Fibroblast of upper back skin (primary cell): ENCODE measurements around the gene SH3TC2.

Experiments used
- DNase-seq: peaks from one replicate; pipeline ENCODE4 v3.0.0-alpha.2; 2013

SH3TC2 gene

DNA sequence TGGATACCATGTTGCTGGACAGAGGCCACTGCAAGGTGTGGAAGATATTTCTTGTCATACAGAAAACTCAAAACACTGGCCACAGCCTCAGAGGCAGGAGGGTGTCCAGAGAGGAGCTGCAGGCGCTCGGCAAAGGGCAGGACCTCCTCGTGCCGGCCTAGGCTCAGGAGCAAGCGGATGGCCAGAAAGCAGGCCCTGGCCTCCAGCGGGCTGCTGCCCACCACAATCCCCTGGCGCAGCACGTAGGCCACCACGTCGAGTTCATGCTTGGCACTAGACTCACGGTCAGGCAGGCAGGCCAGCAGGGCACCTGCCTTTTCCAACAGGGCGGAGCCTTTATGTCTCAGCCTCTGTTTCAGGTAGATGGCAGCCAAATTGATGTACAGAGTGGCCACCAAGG lies 35.2 kb downstream of the SH3TC2 start:
- no peak for DNase-seq

DNA sequence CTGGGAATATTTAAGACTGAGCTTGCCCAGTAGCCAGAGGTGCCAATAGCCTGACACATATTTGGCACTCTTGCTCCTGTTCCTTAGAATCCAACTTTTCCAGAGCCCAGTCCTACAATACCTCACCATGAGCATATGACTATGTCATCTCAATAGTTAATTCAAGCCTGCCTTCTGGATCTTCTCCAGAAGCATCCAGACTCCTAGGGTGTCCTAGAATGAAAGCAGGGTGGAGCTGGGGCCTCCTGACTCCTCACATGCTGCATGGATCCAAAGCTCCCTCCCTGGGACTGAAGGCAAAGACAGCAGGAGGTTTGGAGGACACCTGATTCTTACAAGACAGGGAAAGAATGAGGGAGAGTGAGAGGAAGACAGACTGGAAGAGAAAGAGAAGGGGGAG lies 37.9 kb downstream of the SH3TC2 start:
- DNase-seq, result no peak

DNA sequence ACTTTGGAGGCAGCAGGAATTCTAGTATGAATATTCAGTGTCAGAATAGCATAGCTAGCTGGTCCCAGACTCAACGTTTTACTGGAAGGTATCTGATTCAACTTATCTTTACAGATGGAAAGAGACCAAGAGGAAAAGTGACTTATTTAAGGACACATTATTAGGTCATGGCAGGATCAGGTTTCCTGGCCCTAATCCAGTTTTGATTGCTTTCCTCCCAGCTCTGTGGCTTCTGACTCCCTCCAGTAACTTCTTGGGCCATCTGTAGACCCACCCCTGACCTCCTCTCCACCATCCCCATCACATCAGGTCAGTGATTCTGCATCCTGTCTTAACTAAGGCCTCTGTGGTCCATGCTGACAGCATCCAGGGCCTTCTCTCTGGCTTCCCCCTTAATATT lies 38.4 kb downstream of the SH3TC2 start:
- no peak for DNase-seq

DNA sequence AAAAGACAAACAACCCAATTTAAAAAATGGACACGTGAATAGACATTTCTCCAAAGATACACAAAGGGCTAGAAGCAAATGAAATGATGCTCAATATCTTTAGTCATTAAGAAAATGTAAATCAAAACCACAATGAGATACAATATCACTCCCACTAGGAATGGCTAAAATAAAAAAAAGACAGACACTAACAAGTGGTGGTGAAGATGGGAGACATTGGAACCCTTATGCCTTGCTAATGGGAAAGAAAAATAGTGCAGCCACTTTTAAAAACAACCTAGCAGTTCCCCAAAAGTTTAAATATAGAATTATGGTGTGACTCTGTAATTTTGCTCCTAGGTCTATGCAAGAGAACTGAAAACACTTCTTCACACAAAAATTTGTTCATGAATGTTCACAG lies 40.7 kb downstream of the SH3TC2 start:
- no peak for DNase-seq

DNA sequence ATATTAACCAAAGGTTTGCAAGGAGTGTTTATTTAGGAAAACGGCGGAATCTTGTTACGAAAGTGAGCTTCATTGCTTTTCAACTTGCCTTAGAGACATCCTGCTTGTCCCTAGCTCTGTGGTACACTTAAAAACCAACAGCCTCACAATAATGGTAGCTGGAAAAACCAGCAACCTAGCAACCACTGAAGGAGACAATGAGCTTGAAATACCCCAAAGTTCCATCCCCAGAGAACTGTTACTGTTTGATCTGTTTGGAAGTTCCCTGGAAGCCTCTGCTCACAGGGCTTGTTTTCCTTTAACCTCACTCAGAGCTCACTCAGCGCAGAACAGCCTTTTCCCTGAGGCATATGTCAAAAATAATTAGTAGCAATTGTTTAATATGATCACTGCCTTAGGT lies 43.2 kb downstream of the SH3TC2 start:
- DNase-seq, result no peak

DNA sequence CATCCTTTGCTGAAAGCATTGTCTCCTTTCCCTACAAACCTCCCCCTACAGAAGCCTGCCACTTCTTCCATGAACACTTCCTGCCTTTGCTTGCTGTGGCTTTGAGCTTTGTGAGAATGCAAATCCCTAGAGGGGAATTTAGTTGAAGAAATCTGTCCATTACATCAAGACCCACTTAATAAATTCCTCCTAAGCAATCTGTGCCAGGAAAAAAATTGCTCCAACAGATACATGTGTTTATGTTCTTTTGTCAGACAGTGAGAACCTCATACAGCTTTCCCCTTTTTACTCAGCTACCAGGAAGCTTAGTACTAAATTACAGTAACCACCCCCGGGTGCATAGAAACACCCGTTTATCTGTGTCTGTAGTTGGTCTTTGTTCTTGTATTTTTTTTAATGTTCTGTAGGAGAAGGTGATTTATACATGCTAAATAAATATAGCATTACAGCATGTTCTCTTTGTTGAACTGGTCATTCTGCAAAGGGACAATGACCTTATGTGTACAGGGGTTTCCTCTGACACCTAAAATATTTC lies 43.9 kb downstream of the SH3TC2 start:
- peak; percentile 92 for DNase-seq

DNA sequence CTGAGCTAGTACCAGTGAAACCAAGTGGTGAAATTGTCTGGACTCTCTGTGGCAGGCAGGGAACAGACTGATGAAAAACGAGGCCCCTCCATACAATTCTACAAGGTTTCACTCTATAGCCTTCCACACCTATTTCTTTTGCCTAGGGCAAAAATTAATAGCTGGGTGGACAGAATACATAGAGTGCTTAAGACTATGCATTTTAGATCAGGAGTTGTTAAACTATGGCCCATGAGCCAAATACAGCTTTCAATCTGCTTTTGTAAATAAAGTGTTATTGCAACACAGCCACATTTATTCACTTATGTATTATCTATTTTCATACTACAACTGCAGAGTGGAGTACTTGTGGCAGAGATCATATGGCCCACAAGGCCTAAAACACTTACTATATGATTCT lies 45.2 kb downstream of the SH3TC2 start:
- no peak for DNase-seq

DNA sequence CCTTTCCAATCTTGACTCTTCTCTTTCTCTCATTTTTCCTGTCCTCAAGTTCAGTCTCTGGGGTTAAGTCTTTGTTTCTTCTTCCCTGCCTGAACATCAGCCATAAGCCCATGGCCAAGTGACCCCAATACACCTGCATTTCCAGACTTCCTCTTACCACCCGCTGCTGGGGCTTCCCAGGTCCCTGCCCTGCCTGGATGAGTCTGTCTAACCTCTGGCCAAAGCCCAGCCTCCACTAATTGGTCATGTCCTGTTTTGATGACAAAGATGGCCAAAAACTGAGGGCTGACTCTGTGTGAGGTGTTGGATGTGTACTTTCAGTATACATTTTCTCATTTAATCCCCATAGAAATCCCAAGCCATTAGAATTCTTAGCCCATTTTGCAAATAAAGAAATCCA lies 47.3 kb downstream of the SH3TC2 start:
- no peak for DNase-seq

DNA sequence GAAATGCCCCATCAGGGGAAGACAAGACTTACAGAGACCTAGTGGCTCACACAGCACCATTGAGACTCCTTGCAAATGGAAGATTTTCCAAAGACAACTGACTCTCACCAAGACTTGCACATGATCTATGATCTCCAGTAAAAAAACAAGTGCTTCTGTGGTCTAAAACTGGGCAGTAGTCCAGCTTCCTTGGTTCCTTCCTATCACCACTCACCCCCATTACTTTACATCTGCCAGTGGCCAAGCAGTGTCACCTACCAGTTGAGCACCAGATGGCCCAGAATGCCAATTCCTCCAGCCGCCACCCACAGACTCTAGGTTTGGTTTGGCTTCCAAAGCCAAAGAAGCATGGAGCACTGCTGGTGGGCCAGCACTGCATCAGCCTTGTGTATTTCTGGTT lies 47.7 kb downstream of the SH3TC2 start:
- DNase-seq, result peak; percentile 49

DNA sequence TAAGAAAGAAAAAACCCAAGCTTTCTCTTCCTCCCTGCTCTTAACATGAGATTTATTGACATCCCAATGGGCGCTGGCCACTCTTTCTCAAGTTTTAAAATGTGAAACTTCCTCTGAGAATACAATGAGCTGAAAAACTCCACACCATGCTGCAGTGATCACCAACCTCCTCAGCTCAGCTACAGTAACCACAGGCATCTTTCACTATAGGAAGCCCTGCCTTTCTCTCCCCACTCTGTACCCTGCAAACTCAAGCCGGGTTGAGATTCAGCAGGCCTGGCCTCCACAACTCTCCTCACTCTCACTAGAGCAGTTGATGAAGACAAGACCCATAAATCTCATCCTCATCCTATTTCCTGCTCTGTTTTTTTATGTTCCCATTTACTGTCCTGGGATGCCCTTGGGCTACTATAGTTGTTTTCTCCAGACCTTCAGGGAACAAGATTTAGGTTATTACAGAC lies 48.3 kb downstream of the SH3TC2 start:
- DNase-seq, result peak; percentile 26

DNA sequence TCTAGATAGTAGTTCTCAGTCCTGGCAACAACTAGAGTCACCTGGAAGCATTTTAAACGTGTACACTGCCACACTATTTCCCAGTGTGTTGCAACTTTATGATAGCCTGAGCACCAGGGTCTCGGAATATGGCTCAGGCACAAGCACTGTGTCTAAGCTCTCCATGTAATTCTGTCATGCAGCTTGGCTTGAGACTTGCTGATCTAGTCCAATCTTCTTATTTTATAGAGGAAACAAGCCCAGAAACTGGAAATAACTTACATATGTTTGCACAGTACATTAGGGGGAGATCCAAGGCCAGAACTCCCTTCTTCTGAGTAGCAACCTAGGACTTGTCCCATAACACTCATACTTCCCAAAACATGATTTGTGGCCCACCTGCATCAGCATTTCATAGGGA lies 49.1 kb downstream of the SH3TC2 start:
- DNase-seq, result no peak

DNA sequence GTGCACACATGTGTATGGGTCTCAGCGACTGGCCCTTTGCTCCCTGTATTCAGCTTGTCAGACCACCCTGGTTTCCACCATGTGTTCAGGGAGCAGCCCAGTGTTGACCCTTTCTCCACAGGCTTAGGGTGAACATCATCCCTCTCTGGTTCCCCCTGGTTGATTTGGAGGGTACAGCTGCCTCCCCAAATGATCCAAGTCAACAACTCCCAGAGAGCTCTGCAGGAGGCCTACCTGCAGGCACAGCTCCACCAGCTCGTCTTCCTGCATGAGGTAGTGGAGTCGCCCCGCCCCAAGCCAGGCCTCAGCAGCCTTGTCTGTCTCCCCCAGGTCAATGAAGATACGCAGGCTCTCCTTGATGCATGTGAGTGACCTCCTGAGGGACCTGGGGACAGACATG lies 50.5 kb downstream of the SH3TC2 start:
- DNase-seq, result no peak

DNA sequence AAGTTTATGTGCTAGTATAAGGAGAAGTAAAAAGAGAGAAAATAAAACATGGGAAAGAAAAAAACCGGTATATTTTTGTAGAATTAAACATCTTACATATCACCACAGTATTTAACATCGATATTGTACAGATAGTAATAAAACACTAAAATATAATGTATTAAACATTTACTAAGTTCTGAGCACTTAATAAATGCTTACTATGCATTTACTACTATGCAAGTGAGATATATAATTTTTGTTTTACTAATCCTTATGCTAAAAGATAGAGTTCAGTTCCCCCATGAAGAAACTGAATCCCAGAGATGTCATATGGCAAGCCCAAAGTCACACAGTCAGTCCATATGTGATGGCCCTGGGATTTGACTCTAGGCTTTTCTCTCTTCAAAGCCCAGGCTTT lies 51.1 kb downstream of the SH3TC2 start:
- no peak for DNase-seq

DNA sequence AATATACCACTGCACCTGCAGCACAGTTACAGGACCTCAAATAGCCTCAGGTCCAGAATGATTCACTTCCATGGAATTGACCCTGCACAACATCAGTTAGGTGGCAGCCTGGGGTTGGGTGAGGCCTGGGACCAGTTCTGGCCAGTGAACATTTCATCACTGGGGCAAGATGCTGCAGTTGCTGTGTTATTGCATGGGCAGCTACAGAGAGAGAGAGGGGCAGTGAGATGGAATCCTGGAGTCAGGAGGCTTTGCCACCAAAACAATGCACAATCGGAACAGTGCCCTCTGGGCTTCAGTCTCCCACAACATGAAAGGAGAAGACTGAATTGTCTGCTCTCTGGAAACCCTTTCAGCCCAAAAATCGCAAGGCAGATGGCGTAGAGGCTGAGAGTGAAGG lies 51.8 kb downstream of the SH3TC2 start:
- no peak for DNase-seq

DNA sequence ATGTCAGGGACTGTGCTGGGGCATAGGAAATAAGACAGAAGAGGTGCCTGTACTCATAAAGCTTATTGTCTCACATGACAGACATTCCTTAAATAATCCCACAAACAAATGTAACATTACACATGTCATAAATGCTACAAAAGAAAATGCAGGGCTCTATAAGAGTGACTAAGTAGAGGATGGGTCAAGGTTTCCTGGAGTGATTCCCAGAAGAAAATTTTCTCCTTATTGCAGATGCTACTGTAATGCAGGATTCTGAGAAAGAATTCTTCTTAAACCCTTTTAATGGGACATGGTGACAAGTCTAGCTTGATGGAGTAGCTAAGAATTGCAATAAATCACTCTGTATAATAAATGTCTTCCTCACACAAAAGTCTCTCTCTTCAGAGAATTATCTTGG lies 55.7 kb downstream of the SH3TC2 start:
- peak; percentile 95 for DNase-seq

DNA sequence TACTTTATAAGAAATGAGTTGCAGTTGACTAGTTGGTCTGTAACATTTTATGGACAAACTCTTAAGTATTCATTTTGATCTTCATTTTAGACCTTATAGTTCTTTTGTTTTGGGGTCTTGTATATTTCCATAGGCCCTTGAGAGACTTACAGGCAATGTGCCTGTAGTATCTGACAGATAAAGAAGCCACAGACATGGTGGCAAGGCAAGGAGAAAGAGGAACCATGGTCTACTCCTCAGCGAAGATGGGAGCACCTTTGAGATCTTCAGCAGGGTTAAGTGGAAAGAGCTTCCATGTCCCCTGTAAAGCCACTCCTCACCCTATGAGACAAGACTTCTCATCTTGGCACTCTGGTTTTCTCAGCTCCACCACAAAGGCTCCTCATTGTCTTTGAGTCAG lies 56.4 kb downstream of the SH3TC2 start:
- no peak for DNase-seq

DNA sequence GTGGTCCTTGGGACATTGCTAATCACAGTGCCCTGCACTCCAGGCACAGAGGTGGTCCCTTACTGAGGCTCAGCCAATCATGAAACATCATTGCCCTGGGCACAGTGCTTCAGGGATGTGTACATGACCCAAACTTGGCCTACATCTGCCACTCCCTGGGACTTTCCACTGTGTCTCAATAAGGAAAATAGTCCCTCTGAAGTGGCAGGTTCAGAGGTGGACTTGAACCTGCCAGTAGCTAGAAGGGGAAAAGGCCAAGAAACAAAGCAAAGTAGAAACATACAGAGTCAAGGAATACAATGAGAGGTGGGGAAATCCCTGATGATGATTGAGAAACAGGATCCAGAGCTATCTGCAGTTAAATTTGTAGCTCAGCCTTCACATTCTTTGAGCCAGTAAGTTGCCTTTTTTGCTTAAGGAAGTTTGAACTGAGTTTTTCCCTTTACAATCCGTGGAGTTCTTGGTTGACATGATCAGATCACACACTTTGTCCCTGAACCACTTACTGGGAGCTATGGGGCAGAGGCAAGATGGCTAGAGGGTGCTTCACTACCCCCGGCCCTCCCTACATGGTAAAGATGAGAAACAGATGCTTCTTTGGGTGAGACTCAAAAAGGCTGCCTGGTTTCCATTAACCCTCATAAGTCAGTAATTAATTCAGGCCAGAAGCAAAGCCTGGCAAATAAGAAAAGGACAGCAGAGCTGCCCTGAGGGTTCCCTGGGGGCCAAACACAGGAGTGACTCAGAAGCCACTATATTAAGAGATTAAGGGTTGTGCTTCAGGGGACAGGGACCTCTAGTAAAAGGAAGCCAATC lies 57.6 kb downstream of the SH3TC2 start:
- peak; percentile 84 for DNase-seq

DNA sequence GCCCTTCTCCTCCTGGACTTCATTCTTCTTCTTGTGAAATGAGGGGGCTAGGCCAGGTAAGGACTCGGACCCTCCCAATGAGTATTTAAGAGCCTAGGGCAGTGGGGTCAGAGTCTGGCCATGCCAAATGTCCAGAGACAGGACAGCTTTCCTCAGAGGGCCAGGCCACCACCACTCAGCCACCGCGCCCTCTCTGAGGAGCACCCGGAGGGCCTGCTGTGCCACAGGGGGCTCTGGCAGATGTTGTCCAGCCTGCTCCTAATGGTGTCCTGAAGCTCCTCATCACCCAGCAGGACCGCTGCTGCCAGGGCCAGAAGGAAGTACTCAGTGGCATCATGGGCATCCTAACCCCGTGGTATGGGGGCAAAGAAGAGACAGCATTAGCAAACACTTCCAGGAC lies 58.3 kb downstream of the SH3TC2 start:
- DNase-seq, result no peak

DNA sequence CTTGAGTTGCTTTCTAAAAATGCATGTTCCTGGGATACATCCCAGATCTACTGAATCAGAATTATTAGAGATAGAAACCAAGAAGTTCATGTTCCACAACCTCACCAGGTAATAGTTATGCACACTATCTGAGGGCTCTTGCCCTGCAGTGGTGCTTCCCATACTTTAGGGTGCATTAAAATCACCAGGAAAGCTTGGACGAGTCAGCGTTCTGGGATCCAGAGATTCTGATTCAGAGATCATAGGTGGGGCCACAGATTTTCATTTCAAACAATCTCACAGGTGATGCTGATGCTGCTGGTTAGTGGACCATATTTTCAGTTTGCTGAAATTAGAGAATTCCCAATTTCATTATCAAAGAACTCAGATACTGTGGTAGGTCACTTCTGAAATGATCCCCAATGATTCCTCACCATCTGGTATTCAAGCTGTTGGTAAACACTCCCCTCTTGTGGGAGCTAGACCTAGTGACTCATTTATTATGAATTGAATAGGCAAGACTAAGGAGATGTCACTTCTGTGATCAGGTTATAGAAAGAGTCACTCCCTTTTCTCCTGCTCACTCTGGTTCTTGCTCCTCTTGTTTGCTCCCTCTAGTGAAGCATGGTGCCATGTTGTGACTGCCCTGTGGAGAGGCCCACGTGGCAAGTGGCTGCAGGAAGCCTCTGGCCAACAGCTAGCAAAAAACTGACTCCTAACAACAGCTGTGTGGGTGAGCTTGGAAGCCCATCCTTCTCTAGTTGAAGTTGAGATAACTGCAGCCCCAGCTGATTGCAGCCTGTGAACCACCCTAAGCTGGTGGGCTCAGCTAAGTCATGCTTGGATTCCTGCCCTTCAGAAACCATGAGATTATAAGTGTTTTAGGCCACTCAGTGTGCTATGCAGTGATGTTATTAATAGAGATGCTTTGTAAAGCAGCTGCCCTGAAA lies 59.8 kb downstream of the SH3TC2 start:
- DNase-seq, result peak; percentile 58

DNA sequence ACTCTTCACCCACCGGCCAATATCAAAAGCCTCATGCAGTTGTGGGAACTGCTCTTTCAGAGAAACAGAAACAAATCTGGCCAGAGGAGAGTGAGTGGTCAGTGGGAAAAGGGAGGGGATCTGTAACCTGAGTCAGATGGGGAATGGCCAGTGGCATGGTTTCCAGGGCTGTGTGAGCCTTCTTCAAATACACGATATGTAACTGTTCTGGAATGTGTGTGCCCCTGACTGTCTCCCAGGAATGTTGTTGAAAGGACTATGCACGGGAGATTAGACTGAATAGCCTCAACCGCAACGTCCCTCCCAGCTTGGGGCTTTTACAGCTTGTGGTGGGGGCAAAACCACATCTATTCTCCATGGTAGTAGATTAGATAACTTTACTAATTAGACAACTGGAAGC lies 60.8 kb downstream of the SH3TC2 start:
- peak; percentile 99 for DNase-seq

DNA sequence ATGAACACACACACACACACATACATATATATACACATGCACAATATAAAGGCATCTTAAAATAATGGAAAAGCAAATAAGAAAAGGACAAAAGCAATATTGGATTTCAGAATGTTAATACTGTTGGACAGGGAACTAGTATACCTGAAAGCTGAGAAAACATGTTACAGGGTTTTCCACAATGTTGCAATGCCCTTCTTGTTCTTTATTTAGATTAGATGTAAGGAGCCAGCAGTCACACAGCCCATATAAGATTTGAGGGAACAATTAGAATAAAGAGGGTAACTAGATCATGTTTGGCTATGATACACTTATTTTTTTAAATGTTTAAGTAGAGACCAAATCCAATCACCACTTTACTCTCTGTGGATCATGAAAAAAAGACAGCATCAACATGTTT lies 61.7 kb downstream of the SH3TC2 start:
- no peak for DNase-seq

DNA sequence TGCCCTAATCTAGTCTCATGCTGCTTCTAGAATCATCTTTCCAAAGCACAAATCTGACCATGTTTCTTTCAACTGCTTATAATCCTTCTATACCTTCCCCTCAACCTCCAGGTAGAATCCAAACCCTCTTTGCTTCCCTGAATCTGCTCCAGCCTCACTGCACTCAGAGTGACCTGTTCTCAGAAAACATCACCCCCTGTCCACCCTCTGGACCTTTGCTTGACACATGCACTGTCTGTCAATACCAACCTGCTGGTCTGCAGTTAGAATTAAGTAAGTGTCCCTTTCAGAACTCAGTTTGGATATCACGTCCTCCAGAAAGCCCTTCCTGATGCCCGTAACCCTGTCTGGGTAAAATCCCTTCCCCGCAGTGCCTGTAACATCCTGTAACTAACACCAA lies 63.1 kb downstream of the SH3TC2 start:
- no peak for DNase-seq

DNA sequence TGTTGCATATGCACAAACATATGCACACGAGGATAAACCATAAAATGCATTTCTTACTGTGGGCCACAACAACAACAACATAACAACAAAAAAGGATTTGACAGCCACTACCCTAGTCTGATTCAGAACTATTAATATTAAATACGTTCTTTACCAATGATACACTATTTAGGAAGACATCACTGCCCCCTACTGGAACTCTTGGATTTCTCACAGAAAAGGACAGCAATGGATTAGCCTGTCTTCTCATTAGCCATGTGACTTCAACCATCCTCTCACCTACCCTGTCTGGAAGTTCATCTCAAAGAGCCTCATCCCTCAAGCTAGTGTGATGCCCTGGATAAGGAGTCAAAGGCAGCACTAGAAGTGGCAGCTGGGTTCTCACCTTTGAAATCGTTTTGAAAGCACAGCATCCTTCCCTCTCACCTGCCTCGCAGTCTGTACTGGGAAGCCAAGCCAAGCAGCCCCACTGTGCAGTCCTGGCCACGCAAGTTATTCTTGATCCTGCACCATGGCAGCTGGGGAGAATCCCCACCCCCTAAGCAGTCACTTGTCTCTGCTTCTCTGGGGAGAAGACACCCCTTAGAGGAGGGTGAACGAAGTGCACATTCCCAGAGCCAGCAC lies 64.6 kb downstream of the SH3TC2 start:
- DNase-seq, result peak; percentile 70
